OCI-LY3 (cell line): ENCODE results near the gene ATP5IF1.

Source experiments
- CTCF ChIP-seq: fragments of 200-600, 300-600 bp; sonication (generic); IDR thresholded peaks from 2 replicates; pipeline ENCODE4 v1.5.1; 2014; ENCODE audit warnings: antibody characterized with exemption, low read length, low read depth
- EZH2phosphoT487 ChIP-seq: fragments of 200-600 bp; shearing (Covaris generic); IDR thresholded peaks from 2 replicates; pipeline ENCODE4 v1.6.1; 2018; ENCODE audit warnings: antibody characterized with exemption, mixed run types, low read depth

DNA sequence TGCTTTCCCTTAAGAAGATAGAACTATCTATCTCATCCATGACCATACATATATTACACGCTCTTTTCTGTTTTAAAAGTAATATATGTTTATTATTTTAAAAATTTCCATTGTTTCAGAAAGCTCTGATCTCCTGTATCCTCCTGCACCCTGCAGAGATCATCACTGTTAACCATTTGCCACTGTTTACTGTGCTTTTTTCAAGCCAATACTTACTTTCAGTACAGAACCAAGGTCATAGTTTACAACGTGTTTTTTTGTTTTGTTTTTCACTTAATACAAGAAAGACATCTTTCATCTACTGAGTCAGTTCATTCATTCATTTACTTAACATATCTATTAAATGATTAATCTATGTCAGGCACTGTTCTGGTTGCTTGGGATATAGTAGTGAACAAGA lies 33.6 kb downstream of the ATP5IF1 start:
- TF ChIP-seq CTCF (no peak), EZH2phosphoT487 (no peak)
